Cortex of kidney (tissue), 1 donor: ENCODE results near the gene SLC4A11.
"Not testable (repeated sequence)": the region's sequence is repeated elsewhere in the genome, so short reads cannot be mapped to it uniquely, and the experiment has no call there.

Source experiments
- DNase-seq: peaks from one replicate; lab custom pipeline; 2025; lab: John Stamatoyannopoulos, UW

The SLC4A11 gene

GRCh38 chr20:3203315-3204123 is 35.5 kb downstream of the SLC4A11 start:
- no peak for DNase-seq

- no peak for DNase-seq
Observed at GRCh38 chr20:3202965-3203314, 36.0 kb downstream of the SLC4A11 start.

GRCh38 chr20:3199976-3200755 is 38.8 kb downstream of the SLC4A11 start:
- no peak for DNase-seq

GRCh38 chr20:3199206-3199605 is 39.8 kb downstream of the SLC4A11 start:
- no peak for DNase-seq

DNA sequence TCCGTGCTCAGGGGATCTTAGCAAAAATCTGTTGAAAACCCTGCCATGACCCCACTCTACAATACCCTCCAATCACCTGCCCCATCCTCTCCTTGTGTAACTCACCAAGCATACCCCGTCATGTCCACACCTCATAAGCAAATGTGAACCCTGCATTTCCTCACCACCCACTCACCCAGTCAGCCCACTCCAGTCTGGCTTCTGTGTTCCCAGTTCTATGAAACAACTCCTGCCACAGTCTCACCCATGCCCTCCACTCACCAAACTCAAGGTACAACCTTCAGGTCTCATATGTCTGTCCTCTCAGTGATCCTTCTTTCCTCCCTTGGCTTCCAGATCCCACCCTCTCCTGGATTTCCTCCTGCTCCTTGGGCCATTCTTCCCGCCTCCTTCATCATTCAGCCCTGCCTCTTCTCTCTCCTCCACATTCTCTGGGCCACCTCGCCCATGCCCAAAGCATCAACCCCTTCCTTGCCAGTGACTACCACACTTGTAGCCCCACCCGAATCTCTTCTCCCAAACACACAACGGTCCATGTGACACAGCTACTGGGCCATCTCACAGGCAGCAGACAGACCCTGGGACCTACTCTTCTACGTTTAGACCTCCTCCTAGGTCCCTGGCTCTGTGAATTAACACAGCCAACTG is 43.3 kb downstream of the SLC4A11 start:
- DNase-seq, result no peak

DNA sequence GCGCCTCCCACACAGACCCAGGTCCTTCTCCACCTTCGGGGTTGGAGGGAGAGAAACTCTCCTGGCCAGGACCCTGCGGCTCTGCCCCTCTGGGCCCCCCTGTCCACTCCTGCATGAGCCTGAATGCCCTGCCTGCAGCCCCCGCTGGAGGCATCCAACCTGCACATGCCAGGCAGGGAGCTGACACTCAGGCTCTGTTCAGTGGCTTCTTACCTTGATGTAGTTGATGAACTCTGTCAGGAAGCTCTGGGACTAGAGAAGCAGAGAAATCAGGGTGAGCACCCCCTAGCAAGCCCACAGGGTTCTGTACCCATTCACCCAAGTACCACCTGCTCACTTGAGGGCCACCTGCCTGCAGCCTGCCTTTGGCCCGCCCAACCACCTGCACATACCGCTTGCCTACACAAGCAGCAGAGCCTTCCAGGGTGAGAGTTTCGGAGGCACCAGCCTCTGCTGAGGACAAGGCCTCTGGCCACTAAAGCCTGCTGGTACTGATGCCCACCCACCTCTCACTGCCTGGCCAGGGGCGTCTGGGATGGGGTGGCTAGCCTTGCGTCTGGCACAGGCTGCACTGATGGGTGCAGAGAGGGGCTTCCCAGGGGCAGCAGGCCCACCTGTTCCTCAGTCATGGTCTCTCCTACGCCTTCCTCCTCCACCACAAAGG is 44.2 kb downstream of the SLC4A11 start:
- no peak for DNase-seq

GRCh38 chr20:3193806-3194616 is 45.0 kb downstream of the SLC4A11 start:
- DNase-seq, result no peak

- no peak for DNase-seq
Observed at GRCh38 chr20:3192226-3193015, 46.6 kb downstream of the SLC4A11 start.

DNA sequence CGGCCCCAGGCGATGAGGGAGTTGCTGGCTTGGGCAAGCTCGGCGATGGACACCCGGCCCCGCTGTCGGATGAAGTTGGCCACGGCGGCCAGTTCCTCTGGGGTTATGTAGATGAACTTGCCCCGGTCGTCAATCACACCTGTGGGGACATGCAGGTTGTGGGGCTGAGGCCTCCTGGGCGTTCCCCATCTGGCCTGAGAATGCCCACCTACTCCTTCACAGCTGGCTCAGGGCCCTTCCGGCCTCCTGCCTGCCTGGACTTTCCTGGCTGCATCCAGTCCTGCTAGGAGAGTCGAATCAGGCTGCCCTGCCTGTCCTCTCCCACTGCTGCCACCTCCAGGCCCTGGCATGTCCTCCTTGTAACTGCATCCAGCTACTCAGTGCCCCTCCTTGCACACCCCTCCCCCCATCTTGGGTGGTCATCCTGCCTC is 48.3 kb downstream of the SLC4A11 start:
- no peak for DNase-seq

DNA sequence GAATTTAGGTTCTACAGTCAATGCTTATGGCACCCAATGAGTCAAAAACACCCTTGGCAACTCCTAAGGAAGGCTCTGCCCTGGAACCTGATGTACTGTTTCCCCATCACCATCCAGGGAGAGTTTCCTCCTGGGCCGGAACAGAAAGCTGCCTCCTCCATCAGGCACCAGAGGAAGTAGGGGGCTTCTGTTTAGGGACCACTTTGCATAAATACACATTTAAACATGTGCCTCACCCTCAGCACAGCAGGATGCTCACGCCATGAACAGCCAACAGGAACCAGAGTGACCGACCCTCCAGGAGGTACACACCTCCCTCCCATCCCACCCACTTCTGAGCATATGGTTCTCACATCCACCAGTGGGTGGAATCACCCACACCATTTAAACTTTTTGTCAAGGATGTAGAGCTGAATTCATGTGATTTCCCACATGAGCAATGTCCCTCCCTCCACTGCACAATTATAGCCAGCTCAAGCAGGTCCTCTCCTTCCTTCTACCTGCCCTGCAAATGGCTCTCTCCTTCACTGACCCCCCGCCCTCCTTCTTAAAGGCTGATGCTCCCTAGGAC is 49.3 kb downstream of the SLC4A11 start:
- no peak for DNase-seq

DNA sequence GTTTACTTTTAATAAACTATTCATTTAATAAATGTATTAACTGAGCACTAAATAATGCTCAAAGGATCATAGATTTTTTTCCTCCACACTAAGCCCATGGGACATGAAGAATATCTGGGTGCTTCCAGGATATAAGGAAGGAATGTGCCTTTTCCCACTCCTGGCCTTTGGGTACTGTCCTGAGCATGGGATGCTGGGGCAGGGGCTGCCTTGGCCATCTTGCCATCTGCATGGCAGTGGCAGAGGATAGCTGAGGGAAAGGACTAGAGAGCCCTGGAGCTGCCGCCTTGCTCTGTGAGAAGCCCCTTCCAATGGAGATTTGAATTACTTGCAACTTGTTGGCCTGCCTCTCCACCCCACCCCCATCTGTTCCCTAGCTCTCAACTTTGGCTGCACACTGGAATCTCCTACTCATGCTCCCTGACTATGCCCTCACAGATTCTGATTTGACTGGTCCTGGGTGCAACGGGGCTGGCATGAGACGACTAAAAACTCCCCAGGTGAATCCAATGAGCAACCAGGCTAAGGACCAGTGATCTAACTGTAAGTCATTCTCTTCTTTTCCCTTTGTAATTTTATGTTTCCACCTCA is 50.1 kb downstream of the SLC4A11 start:
- DNase-seq, result no peak

DNA sequence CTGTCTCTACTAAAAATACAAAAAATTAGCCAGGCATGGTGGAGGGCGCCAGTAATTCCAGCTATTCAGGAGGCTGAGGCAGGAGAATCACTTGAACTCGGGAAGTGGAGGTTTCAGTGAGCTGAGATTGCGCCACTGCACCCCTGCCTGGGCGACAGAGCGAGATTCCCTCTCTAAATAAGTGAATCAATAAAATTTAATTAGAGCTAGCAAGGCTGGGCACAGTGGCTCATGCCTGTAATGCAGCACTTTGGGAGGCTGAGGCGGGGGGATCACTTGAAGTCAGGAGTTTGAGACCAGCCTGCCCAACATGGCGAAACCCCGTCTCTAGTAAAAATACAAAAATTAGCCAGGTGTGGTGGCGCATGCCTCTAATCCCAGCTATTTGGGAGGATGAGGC is 51.1 kb downstream of the SLC4A11 start:
- not testable (repeated sequence) for DNase-seq

DNA sequence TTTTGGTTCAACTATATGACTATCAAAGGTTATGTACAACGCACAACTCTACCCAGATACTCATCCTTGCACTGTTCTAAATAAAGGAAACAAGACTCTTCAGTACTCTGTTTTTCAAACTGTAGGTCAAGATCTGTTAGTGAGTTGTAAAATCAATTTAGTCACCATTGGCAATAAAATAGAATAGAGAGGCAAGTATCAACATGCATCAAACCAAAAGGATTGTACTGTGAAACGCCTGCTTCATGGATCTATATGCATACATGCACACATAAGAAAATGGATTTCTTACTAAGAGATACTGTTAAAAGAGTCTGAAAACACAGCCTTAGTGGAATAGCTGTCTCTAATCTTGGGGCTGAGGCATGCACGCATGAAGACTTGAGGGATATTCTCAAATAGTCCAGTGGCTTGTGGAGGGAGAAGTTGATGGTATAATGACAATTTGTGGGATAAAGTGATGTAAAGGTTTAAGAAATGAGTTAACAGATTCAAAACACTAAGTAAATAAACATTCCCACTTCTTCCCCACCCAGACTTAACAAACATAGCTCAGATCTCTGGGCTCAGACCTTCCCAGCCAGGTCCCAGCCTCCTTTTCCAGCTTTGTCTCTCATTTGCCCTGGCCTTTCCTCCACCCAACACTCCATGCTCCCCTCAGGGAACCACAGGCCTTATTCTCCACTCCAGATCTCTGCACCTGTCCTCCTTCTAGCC is 54.9 kb downstream of the SLC4A11 start:
- no peak for DNase-seq

DNA sequence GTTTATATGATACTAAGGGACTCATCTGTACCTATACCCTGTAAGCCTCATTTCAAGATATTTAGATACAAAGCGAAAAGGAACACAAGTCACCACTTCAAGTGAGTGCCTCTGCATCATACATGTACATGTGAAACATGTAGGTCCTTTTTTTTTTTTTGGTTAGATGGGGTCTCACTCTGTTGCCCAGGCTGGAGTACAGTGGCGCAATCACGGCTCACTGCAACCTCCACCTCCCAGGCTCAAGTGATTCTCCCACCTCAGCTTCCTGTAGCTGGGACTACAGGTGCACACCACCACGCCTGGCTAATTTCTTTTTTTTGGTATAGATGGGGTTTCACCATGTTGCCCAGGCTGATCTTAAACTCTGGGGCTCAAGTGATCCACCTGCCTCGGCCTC is 56.6 kb downstream of the SLC4A11 start:
- not testable (repeated sequence) for DNase-seq

DNA sequence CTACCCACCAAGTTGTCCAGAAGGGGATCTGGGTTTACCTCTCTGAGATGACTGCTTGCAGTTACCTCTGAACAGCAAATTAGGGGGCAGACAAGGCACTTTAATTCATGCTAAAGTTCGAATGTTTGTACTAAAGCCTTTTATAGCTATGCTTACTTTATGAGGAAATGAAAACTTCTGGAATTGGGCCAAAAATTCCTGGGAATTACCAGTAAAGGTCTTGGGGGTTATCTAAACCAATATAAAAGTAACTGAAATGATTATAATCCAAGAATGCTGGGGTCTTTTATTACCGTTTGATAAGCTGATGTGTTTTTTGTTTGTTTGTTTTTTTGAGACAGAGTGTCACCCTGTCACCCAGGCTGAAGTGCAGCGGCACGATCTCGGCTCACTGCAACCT is 57.7 kb downstream of the SLC4A11 start:
- DNase-seq, result no peak

- DNase-seq, result no peak
Observed at GRCh38 chr20:3180319-3180718, 58.7 kb downstream of the SLC4A11 start.

DNA sequence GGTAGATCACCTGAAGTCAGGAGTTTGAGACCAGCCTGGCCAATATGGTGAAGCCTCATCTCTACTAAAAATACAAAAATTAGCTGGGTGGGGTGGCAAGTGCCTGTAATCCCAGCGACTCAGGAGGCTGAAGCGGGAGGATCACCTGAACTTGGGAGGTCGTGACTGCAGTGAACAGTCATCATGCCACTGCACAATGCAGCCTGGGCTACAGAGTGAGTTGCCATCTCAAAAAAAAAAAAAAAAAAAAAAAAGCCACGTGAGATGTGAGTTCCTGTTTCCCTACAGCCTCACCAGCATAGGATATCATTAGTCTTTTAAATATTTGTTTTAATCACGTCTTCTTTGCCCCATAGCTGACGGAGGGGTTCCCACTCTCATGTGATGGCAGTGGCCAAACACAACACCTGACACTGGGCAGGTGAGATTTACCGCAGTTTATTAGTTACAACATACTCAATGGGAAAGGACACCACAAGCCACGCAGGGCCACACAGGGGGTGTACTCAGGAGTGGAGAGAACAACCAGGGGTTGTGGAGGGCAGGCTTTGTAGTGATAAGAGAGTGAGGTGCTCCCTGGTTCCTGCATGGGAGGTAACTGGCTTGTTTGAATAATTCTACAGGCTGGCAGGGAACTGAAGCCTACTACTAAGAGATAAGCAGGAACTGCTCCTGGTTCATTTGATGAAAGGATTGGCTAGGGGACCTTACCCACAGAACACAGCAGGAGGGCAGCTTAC is 61.1 kb downstream of the SLC4A11 start:
- no peak for DNase-seq
